ENCODE measurements around the gene TNFAIP8L1.

Gene TNFAIP8L1

DNA sequence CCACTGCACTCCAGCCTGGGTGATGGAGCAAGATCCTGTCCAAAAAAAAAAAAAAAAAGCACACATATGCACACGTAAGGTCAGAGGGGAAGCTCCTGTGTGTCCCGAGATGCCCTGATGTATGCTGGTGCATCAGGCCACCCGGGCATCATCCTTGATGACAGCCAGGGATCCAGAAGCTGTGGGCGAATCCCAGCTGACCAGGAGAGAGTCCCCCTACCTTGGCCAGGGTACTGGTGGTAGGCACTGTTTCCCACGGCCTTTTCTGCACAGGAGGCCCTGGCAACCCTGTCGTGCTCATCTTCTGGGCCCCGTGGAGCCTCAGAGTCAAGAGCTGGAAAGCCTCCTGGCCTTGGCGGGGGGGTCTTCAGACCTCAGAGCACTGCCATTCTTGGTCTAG lies 16.8 kb downstream of the TNFAIP8L1 start:
- H3K4me3 ChIP-seq (ENCODE audit: low read depth, low read length): no peak overlapping the region
- TF ChIP-seq, protein P1, sequence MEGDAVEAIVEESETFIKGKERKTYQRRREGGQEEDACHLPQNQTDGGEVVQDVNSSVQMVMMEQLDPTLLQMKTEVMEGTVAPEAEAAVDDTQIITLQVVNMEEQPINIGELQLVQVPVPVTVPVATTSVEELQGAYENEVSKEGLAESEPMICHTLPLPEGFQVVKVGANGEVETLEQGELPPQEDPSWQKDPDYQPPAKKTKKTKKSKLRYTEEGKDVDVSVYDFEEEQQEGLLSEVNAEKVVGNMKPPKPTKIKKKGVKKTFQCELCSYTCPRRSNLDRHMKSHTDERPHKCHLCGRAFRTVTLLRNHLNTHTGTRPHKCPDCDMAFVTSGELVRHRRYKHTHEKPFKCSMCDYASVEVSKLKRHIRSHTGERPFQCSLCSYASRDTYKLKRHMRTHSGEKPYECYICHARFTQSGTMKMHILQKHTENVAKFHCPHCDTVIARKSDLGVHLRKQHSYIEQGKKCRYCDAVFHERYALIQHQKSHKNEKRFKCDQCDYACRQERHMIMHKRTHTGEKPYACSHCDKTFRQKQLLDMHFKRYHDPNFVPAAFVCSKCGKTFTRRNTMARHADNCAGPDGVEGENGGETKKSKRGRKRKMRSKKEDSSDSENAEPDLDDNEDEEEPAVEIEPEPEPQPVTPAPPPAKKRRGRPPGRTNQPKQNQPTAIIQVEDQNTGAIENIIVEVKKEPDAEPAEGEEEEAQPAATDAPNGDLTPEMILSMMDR (IDR thresholded peaks at IDR 0.05; ENCODE audit: control insufficient read depth, extremely low read depth, insufficient read depth): no peak
- DNase-seq (ENCODE audit: low read depth): no peak

DNA sequence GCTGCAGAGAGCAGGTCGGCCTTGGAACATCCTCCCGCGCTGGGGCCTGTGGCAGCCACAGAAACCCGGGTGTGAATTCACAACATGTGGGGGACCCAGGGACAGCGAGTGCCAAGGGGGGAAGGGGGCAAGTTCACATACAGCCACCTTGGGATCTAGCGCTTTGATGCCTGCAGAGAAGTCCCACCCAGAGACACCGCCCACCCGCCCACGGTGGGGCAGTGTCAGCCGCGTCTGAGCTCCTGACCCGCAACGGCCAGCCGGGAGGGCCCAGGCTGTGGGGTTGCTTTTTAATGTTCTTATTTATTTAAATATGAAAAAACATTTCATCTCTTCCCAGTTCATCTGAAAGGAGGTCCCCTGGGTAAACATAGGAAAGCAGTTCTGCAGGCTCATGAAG lies 17.9 kb downstream of the TNFAIP8L1 start:
- DNase-seq (ENCODE audit: low read depth): no peak
- no peak overlapping the region for H3K4me3 ChIP-seq (ENCODE audit: low read depth, low read length)
- TF ChIP-seq, protein P1 (IDR thresholded peaks at IDR 0.05; ENCODE audit: control insufficient read depth, extremely low read depth, insufficient read depth): no peak

DNA sequence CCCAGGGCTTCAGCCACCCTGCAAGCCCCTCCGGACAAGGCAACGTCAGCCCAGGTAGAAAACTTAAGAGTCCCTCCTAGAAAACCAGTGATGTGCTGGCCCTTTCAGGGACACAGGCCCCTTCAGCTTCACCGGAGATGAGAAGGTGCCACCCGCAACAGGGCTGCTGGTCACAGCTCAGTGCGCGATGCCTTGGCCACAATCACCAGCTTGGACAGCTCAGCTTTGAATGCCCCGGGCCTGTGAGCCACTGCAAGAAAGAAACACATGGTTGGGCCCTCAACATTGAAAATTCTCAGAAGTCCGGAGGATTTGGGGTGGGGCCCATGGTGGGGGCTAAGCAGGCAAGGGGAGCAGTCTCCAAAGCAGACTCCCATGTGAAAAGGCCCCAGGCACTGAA lies 18.5 kb downstream of the TNFAIP8L1 start:
- no peak overlapping the region for H3K4me3 ChIP-seq (ENCODE audit: low read depth, low read length)
- no peak for DNase-seq (ENCODE audit: low read depth)
- TF ChIP-seq, protein P1 (IDR thresholded peaks at IDR 0.05; ENCODE audit: control insufficient read depth, extremely low read depth, insufficient read depth): no peak

DNA sequence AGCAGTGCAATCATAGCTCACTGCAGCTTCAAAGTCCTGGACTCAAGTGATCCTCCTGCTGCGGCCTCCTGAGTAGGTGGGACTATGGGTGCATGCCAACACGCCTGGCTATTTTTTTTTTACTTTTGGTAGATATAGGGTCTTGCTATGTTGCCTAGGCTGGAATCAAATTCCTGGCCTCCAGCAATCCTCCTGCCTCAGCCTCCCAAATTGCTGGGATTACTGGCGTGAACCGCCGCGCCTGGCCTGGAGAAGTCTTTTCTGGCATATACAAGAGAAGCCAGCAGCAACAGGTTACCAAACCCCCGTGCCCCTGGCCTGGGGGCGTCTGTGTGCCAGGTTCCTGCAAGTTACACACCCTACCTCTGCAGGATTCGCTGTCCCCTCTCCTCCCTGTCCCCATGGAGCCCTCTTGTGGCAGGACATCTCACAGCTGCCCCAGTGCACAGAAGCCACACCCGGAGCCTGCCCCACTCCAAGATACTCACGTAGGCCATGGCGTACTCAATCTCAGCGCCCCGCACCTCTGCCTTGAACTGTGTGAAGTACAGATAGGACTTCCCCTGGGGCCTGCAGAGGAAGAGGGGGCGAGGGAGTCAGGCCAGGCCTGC lies 21.0 kb downstream of the TNFAIP8L1 start:
- TF ChIP-seq, protein P1 (IDR thresholded peaks at IDR 0.05; ENCODE audit: control insufficient read depth, extremely low read depth, insufficient read depth): peak; percentile 46
- DNase-seq (ENCODE audit: low read depth): no peak

DNA sequence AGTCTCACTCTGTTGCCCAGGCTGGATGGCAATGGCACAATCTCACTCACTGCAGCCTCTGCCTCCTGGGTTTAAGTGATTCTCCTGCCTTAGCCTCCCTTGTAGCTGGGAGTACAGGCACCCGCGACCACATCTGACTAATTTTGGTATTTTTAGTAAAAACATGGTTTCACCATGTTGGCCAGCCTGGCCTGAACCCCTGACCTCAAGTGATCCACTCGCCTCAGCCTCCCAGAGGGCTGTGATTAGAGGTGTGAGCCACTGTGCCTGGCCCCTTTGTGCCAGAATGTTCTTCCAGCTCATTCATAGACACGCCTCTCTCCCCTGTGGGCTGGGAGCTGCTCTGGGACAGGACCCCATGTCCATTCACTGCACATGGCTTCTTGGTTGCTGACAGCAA lies 21.7 kb downstream of the TNFAIP8L1 start:
- H3K4me3 ChIP-seq (ENCODE audit: low read depth, low read length): no peak overlapping the region
- TF ChIP-seq, protein P1 (IDR thresholded peaks at IDR 0.05; ENCODE audit: control insufficient read depth, extremely low read depth, insufficient read depth): no peak

More for the DNA sequence above, 21.0 kb downstream of the TNFAIP8L1 start:
- H3K4me3 ChIP-seq (ENCODE audit: low read depth, low read length): no peak overlapping the region

DNA sequence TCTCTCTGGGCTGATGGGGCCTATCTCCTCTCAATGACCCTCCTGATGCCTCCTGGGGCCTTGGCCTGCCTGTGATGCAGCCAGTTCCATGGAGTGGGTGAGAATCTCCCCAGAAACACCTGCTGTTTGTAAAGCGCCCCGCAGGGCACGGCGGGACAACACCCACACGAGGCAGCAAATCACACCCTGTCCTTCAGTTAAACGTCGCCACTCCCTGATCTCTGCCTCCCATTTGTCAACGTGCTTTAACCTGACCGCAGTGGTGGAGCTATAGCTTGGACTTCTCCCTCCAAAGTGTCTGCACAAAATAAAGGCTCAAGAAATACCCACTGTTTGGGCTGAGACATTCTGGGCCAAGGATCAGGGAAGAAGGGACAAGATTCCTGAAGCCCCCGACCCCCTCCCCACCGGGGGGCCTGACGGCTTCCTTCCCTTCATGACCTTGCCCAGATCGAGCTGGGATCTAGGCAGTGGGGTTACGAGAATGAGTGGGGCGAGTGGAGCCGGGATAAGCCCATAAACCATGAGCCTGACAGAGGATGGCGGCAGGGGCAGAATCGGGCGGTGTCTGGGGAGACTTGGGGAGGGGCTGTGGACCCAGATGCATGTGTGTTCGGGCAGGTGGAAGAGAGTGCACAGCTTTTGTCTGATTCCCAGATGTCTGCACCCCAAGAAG lies 22.8 kb downstream of the TNFAIP8L1 start:
- TF ChIP-seq, protein P1 (IDR thresholded peaks at IDR 0.05; ENCODE audit: control insufficient read depth, extremely low read depth, insufficient read depth): no peak
- H3K4me3 ChIP-seq (ENCODE audit: low read depth, low read length): no peak overlapping the region
- no peak for DNase-seq (ENCODE audit: low read depth)

More for the DNA sequence above, 21.7 kb downstream of the TNFAIP8L1 start:
- no peak for DNase-seq (ENCODE audit: low read depth)

Measured in LNCaP clone FGC (cell line).